ENCODE measurements around the gene ASB10.

Gene ASB10

DNA sequence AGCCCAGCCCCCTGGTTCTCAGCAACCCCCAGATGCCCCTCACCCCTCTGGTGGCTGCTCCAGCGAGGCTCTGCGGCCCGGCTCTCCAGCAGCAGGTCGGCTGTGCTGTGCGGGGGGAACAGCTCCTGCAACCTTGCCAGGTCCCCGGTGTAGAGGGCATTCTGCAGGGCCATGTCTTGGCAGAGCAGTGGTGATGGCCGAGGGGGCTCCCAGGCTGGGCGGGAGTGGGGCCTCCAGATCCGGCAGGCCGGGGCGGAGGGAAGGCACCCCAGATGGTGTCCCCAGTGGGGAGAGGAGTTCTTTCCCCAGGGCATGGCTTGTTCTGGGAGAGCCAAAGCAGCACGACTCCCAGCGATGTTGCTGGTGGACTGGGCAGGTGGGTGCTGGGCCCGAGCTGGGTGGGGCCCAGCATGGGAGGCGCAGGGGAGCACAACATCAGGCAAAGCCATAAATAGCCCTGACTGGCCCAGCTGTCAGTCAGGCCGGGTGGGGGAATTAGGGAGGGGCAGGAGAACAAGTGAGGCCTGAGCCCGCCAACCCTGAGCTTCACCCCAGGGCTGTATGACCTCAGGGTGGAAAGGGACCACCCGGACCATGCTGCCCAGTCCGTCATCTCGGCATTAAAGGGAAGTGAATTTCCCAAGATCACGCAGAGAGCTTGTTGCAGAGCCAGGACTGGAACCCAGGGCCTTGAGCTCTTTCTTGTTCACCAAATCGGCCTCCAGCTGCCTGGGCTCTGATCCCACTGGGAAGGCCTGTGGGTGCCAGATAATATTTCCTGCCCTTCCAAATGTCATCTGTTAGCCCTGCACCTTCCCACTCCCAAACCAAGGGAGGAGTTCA, 580 bp upstream of the ASB10 start:
- DNase-seq: no peak

DNA sequence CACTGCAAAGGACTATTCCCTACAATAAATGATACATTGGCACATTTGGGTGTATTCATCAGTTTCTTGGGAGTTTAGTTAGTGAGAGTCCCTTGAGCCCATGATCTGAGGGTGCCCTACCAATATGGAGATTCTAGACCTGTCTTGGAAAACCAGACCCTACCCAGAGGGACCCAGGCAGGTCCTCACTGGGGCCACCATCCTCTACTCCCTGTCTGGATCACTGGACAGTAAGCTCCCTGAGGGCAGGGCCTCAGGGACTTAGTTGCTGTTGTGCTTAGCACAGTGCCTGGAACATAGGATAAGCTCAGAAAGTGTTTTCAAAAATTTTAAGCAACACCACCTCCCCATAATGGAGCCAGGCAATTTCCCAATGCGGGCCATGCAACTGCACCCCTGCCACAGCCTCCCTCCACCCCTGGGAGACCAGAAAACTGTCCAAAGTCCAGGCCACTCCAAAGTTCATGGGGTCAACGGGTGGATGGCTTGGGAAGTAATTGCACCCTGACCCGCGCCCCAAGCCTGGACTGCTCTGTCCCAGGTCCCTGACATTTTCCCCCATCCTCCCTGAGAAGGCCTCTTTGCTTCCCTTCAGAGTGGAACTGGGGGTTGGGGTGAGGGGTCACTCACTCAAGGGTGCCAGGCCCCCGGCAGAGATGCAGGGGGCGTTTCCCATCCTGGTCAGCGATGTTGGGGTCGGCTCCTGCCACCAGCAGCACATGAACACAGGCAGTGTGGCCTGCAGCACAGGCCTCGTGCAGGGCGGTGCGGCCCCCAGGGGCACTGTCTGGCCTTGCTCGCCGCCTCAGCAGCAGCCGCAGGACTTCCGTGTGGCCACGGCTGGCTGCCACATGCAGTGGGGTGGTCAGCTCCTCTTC, 1.0 kb downstream of the ASB10 start:
- no peak for DNase-seq

DNA sequence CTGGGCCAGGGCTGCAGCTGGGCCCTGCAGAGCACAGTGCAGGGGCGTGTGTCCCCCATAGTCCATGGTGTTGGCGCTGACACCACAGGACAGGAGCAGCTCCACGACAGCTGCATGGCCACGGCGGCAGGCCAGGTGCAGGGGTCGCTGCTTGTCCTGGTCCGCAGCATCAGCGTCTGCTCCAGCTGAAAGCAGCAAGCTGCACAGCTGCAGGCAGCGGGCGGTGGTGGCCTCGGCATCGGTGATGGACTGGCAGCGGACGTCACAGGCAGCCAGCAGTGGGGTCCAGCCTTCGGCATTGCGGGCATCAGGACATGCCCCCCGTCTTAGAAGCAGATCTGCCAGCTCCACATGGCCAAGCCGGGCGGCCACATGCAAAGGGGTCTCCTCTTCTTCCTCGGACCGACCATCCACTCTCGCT, 6.0 kb downstream of the ASB10 start:
- no peak for DNase-seq

DNA sequence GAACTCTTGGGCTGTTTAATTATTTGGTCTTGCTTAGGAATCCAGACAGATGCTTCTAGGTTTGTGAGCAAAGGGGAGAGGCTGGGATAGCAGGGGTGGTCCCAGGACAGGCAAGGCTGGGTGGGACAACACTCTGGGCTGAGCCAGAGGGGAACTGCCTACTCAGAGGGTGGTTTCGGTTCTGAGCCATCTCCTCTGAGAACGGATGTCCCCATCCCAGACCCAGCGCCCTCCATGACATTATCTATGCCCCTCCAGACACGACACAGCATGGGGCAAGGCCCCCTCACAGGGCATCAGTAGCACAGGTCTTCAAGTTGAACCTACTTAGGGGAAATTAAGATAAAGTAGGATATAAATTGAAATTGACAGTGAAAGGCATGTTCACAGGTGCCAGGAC, 7.1 kb downstream of the ASB10 start:
- DNase-seq: no peak

DNA sequence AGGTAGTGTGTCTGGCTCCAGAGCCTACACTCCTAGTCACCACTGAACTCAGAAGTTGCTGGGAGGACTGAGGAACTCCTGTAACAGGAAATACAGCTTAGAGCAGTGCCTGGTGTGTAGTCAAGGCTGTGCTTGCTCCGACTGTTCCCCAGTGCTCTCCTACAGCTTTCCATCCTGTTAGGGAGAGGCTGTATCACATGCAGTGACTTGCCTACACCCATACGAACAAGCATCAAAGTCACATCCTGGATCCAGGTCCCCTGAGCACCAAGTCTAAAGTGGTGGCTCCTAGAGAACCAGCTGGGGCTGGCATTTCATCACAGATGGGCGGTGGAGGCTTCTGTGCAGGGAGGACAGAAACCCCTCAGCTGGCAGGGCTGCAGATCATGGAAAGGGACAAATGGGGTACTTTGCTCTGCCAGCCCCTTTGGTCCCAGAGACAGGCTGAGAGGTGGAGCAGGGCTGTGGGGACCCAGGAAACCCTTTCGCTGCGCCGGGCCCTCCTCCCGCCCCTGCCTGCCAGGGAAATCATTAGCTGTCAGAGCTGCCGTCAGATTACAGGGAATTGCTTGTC, 7.7 kb downstream of the ASB10 start:
- DNase-seq: no peak

DNA sequence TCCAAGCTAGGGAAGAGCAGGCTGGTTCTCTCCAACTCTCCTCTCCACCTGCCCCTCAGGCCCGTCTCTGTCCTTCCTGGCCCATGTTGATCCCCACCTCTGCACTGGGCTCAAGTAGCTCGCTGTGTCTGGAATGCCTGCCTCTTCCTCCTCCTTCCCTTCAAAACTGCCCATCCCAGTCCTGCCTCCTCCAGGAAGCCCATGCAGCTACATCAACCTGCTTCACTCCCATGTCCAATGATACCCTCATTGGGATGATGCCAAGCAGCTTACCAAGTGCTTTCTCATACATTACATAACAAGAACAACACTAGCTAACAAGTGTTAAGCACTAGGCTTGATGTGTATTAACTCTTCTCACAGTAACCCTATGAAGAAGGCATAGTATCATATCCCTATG, 8.2 kb downstream of the ASB10 start:
- DNase-seq: no peak

DNA sequence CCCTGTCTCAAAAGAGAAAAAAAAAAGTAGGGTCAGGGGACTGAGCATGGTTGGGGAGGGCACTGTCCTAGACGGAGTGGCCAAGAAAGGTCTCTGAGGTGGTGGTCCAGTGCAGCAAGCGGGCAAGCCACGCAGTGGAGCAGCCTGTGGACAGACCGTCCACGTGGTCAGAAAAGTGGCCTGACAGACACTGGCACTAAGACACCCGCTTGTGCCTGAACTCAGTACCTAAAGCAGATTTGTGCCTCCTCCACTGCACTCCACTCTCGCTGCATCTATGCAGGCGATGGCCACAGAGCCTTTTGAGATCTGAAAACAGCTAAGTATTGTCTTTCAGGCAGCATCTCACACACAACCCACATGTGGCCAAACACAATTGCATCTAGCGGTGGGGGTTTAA, 8.8 kb downstream of the ASB10 start:
- no peak for DNase-seq

DNA sequence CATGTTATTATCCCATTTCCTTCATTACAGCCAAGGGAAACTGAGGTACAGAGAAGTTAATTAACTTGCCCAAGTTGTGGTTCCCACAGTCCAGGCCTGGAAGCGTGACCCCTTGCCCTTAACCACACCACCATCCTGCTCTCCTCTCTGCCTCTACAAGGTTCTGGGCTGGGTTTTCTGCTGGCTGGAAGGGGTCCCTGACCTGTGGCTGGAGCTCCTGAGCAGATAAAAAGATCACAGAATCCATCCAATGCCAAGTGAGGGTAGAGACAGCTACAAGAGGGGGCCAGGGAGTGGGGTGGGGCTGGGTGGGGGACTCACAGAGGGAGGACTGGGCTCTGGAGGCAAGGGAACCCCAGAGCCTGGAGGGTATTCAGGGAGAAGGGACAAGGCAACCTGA, 9.7 kb downstream of the ASB10 start:
- no peak for DNase-seq

DNA sequence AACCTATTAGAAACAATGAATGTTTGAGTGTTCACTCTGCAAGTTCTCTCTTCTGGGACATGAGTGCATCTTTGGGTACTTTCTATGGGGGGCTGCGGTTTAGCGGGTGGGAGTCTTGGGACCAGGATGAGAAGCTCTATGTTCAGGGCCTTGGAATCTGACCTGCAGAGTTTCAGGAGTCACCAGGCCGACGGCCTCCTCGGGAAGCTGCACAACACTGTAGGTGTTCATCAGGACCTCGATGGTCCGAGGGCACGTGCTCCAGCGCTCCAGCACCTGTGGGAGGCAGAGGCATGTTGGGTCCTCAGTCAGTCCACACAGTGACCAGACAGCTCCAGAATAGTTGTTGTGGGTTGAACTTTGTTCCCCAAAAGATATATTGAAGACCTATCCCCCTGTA, 10.6 kb downstream of the ASB10 start:
- DNase-seq: no peak

DNA sequence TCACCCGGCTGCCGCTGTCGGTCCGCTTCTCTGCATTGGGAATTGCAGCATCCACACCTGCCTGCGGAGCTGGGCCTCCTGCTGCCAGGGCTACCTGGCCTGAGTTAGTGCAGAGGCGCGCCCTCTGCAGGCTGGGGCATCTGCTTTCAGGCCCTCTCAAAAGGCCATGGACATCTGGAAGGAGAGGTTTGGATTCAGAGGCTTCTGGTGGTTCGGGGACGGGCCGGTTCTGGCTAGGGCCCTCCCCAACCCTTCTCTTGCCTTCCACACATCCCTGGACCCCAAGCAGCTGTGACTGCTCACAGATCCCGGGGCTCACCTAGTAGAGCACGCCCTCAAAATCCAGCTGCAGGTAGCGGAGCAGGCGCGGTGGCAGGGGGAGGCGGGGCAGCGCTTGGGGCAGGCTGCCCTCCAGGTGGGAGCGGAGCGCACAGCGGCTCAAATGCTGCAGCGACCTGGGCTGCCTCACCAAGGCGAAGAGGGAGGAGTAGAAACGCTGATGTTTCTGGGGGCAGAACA, 11.2 kb downstream of the ASB10 start:
- no peak for DNase-seq

DNA sequence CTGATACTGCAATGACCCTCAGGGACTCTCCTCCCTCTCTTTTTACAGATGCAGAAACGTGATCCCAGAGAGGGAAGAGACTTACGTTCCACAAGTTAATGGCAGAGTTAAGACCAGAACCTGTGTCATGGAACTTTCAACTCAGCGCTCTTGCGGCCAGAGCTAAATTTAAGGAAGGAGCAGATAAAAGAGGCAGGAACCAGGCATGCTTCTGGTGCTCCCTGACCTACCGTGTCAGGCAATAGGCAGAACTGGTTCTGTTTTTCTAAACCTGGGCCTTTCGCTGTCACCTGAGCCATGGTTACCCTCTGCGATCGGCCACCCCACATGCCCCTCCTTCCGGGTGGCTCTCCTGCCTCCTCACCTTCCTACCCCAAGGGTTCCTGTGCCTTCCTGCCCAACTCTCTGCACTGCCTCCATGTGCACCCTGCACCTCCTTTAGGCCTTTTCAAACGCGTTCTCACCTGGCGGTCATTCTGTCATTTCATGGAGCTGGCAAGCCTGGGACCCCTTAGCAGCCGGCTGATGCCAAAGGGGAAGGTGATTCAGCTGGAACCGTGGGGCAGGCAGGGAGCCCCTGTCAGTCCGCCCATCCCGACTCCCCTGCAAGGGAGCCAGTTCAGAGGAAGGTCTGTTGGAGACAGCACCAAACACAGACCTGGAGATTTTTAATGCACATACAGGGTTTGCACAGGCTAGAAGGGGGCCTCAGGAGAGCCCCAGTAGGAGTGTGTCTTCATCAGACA, 11.8 kb downstream of the ASB10 start:
- no peak for DNase-seq

DNA sequence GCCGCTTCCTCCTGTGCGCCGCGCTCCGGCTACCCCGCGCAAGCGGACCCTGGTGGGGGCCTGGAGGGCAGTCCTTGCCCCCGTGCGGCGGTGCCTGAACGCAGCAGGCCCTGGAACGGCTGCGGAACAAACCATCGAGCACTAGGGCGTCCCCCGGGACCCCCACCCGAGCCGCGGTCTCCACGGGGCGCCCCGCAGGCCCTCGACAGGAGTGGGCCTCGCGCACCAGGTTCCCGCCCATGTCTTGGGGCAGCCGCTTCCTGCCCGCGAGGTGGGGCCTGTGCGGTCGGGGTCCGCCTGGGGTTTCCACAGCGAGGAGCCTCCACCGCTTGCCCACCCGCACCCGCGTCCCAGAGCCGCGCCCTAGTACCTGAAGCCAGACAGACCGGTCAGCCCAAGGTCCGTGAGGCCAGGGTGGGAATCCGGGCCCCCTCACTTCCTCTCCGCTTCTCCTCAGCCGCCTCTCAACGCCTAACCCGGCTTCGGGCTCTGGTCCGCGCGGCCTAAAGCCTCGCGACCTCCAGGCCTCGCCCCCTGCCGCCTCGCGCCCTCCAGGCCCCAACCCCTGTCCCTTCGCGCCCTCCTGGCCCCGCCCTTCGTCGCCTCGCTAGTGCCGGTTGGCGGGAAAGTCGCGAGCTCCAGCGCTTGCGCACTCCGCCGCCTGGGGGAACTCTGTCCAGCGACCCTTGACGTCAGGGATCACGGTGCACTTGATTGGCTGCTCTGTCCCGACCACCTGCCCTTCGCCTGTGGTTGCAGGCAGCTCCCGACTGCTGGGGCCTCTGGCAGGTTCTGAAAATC, 12.6 kb downstream of the ASB10 start:
- DNase-seq: peak; percentile 18

DNA sequence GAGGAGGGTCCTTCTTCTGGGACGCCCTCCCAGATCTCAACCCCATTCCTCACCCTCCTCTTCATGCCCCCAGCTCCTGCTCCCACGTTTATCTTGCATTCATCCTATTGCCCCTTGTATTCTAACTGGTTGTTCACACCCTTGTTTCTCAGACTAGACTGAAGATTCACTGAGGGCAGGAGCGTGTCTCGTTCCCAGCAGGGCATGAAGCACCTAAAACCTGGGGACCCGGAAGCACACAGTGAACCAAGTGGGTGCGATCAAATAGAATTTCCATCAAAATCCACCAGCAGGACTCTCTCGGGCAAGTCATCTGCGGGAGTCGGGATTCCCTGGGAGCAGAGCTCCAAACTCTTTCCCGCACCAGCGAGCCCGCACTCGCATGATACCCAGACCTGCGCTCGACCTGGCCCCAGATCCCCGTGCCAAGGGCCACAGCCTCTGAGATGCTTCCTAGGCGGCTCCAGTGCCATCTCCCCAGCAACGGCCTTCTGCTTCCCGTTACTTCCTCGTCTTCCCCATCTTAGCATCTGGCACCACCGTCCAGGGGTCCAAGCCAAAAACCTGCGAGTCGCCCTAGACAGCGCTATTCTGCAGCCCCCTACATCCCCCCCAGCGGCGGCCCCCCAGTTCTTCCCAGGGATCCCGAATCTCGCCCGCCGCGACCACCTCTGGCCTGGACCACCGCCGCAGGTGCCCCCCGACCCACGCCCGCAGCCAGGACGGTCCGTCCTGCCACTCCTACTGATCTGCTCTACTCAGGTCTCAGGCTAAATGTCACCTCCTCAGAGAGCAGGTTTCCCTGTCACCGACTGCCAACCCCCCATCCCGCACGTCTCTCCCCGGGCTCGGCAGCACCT, 13.4 kb downstream of the ASB10 start:
- no peak for DNase-seq

DNA sequence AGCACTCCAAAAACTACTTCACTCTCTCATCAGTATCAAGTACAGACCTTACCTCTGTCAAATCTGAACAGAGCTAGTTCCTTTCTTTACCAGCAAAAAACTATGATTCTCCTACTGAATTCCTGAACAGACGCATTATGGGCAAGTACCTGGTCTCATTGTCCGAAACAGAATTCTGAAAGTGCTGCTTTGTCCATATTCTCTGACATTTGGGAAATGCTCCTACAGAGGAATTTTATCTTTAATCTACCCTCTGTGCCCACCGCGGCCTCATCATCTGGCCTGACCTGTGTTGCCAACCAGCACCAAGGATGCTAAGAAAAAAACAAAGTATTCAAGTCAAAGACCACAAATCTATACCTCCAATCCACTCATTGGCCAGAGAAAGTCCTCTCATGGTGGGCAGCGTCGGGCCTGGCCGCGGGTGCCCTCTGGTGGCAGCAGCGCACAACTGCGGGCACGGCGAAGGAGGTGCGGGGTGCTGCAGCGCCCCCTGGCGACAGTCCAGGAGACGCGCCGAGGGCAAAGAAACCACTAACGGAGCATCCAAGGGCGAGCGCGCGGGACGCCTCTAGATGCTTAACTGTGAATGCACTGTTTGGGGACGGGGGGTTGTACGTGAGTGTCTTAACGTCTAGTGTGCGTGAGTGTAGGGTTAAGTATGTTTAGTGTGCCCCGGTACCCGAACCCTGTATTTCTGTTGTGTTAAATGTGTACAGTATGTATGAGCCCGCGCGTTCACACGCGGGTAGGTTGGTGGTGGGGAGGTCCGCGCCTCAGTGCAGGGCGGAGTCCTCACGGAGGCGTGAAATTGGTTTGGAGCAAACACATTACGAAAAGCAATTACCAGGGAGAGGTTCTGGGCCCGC, 14.5 kb downstream of the ASB10 start:
- peak; percentile 66 for DNase-seq

DNA sequence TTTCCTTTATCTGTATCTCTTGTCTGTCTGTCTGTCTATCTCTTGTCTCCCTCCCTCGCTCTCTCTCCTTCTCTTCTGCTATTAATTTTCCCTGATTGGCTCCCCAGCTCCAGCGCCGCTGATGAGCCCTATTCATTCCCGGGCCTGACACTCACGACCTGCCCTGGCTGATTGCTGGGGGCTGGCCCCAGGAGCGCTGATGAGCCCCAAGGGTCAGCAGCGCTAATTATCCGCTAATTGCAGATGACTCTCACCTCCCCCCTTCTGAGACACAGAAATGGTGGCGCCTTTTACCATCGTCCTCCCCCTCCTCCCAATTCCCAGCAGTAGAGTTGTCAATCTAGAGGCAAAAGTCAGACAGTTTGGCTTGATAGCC, 18.3 kb downstream of the ASB10 start:
- DNase-seq: no peak

DNA sequence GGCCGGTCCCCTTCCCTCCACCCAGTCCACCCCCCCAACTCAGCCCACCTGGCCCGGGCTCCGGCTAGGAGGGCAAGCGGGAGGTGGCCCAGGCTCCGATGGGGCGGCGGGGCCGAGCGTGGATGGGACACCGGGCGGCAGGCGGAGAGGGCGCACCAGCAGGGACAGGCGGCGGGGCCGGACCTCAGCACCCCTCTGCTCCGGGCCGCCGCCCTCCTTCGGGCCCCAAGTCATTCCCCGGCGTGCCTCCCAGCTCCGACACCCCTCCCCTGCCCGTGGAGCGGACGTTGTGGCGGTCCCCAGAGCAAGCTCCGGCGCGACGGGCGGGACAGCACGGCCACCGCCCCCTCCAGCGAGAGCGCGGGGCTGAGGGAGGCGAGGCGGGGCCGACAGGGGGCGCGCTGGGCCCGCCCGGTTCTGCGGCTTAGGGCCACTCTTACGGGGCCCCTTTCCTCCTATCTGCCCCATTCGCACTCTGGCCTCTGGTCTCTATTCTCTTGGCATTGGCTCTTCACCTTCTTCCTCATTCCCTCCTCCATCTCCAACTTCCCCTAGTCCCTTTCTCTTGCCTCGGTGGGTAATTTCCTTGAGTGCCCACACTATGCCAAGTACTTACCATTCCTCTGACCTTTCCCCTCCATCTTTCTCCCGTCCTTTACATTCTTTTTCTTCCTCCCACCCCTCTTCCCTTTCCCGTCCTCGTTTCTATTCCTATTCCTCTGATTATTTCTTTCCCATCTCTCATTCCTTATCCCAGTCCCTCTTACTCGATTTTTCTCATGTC, 18.9 kb downstream of the ASB10 start:
- no peak for DNase-seq

DNA sequence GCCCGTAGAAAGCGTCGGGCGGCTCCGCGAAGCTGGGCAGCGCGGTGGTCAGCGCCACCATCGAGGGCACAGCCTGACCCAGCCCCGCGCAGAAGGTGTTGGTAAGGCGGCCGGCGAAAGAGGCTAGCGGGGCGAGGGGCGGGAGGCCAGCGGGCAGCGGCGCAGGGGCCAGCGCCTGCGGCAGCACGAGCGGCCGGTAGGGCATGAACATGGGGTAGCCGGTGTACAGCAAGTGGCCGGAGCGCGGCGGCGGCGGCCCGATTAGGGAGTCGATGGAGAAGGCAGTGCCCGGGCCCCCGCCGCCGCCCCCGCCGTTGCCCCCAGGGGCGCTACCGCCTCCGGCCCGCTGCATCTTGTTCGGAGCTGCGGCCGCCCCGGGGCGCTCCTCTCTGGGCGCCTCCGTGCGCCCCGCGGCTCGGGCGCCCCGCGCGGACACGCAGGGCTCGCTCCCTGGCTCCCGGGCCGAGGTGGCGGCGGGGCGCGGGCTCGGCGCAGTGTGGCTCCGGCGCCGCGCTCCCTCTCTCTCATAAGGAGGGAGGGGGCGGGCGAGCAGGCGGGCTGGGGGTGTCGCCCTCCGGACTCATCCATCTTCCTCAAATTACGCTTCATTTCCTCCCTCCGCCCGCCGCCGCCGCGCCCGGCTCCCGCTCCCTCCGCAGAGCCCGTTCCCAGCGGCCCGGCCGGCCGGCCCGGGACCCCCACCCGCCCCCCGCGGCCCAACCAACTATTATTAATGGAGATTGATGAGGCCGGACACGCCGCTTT, 19.7 kb downstream of the ASB10 start, which contains the start of gene GBX1:
Gene GBX1, minus strand, starts transcription at position 498 of the 765 bp plus-strand sequence. Its CDS starts 146 bp downstream, at position 352.
- DNase-seq: no peak
